Panc1 (cell line): ENCODE measurements around the gene LGR4. TPM values are rescaled to one million over a fixed set of nuclear protein-coding genes. Genes with fewer than 3 reads are reported as not detected.

ENCODE experiments used
- ATAC-seq: fragments of 200-7000 bp; cut with Tn5 transposase; 2 replicates; pipeline ENCODE4 v1.9.1; 2020; ENCODE audit warnings: mild to moderate bottlenecking, moderate library complexity
- BruUV-seq: library from RNA; stranded (reverse); fragments of 400-500 nt; replicated peaks from 2 replicates; lab custom pipeline; 2021; lab: Mats Ljungman, UMichigan
- CTCF ChIA-PET: fragments of 300-600 bp; sonication (Branson Sonifier 250); formaldehyde crosslinking; loops from one replicate; lab custom pipeline; 2022; ENCODE audit warnings: antibody characterized with exemption; lab: Charles Lee
- POLR2A ChIA-PET: fragments of 300-600 bp; sonication (Branson Sonifier 250); formaldehyde crosslinking; loops from one replicate; lab custom pipeline; 2022; ENCODE audit warnings: antibody characterized with exemption; lab: Charles Lee
- DNase-seq: peaks from one replicate; pipeline ENCODE4 v3.0.0-alpha.2; 2010; ENCODE audit warnings: low read depth, low spot score
- H3K27ac ChIP-seq: 2 replicates; pipeline ENCODE4 v1.5.1; 2011; ENCODE audit warnings: mild to moderate bottlenecking, low read length, inconsistent platforms
- H3K27me3 ChIP-seq: fragments of 200-500 bp; sonication (Bioruptor generic); 2 replicates; pipeline ENCODE4 v1.6.0; 2014; ENCODE audit warnings: low read length, inconsistent platforms; ENCODE audit not compliant: control insufficient read depth, insufficient read depth
- H3K36me3 ChIP-seq: fragments of 200-500 bp; sonication (Bioruptor generic); 2 replicates; pipeline ENCODE4 v1.5.1; 2014; ENCODE audit warnings: inconsistent platforms, mild to moderate bottlenecking, low read length, moderate library complexity; ENCODE audit not compliant: control insufficient read depth, insufficient read depth
- H3K4me1 ChIP-seq: 2 replicates; pipeline ENCODE4 v1.5.1; 2011; ENCODE audit warnings: inconsistent platforms, mild to moderate bottlenecking, low read length, moderate library complexity; ENCODE audit not compliant: control insufficient read depth, insufficient read depth
- H3K4me3 ChIP-seq, 2 experiments: 2 replicates each; pipeline ENCODE4 v1.5.1; 2011 to 2012; ENCODE audit warnings: low read depth in 2 of 2, low read length in 2 of 2, mild to moderate bottlenecking in 2 of 2, inconsistent platforms in 1 of 2, moderate library complexity in 1 of 2
- H3K9me3 ChIP-seq: fragments of 200-500 bp; sonication (Bioruptor generic); 2 replicates; pipeline ENCODE4 v1.5.1; 2014; ENCODE audit warnings: low read depth, mild to moderate bottlenecking, inconsistent platforms, low read length, moderate library complexity; ENCODE audit not compliant: control insufficient read depth, insufficient read depth
- POLR2AphosphoS5 ChIP-seq: IDR thresholded peaks from 2 replicates; pipeline ENCODE4 v1.6.1; 2012; ENCODE audit warnings: mild to moderate bottlenecking, low read depth, low read length, moderate library complexity
- SIN3A ChIP-seq: IDR thresholded peaks from 2 replicates; pipeline ENCODE4 v1.6.1; 2012; ENCODE audit warnings: low read depth, mild to moderate bottlenecking, low read length, moderate library complexity, borderline replicate concordance; ENCODE audit not compliant: insufficient read depth
- TCF7L2 ChIP-seq: IDR thresholded peaks from 2 replicates; pipeline ENCODE4 v1.6.1; 2011; ENCODE audit warnings: mild to moderate bottlenecking, low read depth, low read length, inconsistent platforms
- in situ Hi-C: cut with HindIII; loops from 2 replicates; pipeline ENCODE4 v1.10.0; 2016; ENCODE audit warnings: low sequenced_read_pairs, low pct_unique_long_range_greater_than_20kb
- intact Hi-C: fragments of 100-400 bp; cut with micrococcal nuclease; formaldehyde crosslinking; loops from one replicate; pipeline ENCODE4 v1.10.0; 2022; ENCODE audit not compliant: unreplicated experiment
- total RNA-seq: library from RNA; stranded (reverse); gene quantifications from one replicate; pipeline ENCODE4 v1.2.1, GENCODE V29; 2021; ENCODE audit not compliant: unreplicated experiment
- TF ChIP-seq, protein P1 (sequence below): fragments of 450-650 bp; IDR thresholded peaks from 2 replicates; pipeline ENCODE4 v1.5.1; 2017; ENCODE audit warnings: mild to moderate bottlenecking
- TF ChIP-seq, protein P2 (sequence below), 2 experiments: IDR thresholded peaks; 2 replicates each; pipeline ENCODE4 v1.6.1; 2011 to 2012; ENCODE audit warnings: low read depth in 2 of 2, control low read depth in 1 of 2, low read length in 1 of 2, mild to moderate bottlenecking in 1 of 2, moderate library complexity in 1 of 2; ENCODE audit not compliant: insufficient read depth in 1 of 2

Gene LGR4
- total RNA-seq, 1 experiment from 2014 or later, result 61.8 TPM

GRCh38 chr11:27412192-27412691 lies 60.3 kb downstream of the LGR4 start:
- Histone ChIP-seq H3K9me3 (no peaks in the 10 kb centered on the region), H3K27ac (peak overlapping the region; percentile 41; the same call in 1 of the 2 replicates), H3K4me3 (no peak overlapping the region), H3K4me1 (peaks cover 32% of the 10 kb centered on the region), H3K36me3 (no peaks in the 10 kb centered on the region), H3K27me3 (no peaks in the 10 kb centered on the region)
- ATAC-seq (no peak), DNase-seq (no peak)
- CTCF ChIA-PET, result no interaction called here
- POLR2A ChIA-PET, result interaction anchor here (0.6 kb wide), 1 partner anchor 1889 kb away, joined by 4 read pairs; no protein-coding TSS in a partner anchor
- in situ Hi-C loops, result no loop called here
- no peak for TF ChIP-seq TCF7L2
- no peak for TF ChIP-seq POLR2AphosphoS5
- TF ChIP-seq, protein P1, sequence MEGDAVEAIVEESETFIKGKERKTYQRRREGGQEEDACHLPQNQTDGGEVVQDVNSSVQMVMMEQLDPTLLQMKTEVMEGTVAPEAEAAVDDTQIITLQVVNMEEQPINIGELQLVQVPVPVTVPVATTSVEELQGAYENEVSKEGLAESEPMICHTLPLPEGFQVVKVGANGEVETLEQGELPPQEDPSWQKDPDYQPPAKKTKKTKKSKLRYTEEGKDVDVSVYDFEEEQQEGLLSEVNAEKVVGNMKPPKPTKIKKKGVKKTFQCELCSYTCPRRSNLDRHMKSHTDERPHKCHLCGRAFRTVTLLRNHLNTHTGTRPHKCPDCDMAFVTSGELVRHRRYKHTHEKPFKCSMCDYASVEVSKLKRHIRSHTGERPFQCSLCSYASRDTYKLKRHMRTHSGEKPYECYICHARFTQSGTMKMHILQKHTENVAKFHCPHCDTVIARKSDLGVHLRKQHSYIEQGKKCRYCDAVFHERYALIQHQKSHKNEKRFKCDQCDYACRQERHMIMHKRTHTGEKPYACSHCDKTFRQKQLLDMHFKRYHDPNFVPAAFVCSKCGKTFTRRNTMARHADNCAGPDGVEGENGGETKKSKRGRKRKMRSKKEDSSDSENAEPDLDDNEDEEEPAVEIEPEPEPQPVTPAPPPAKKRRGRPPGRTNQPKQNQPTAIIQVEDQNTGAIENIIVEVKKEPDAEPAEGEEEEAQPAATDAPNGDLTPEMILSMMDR, result no peak
- TF ChIP-seq, protein P2, sequence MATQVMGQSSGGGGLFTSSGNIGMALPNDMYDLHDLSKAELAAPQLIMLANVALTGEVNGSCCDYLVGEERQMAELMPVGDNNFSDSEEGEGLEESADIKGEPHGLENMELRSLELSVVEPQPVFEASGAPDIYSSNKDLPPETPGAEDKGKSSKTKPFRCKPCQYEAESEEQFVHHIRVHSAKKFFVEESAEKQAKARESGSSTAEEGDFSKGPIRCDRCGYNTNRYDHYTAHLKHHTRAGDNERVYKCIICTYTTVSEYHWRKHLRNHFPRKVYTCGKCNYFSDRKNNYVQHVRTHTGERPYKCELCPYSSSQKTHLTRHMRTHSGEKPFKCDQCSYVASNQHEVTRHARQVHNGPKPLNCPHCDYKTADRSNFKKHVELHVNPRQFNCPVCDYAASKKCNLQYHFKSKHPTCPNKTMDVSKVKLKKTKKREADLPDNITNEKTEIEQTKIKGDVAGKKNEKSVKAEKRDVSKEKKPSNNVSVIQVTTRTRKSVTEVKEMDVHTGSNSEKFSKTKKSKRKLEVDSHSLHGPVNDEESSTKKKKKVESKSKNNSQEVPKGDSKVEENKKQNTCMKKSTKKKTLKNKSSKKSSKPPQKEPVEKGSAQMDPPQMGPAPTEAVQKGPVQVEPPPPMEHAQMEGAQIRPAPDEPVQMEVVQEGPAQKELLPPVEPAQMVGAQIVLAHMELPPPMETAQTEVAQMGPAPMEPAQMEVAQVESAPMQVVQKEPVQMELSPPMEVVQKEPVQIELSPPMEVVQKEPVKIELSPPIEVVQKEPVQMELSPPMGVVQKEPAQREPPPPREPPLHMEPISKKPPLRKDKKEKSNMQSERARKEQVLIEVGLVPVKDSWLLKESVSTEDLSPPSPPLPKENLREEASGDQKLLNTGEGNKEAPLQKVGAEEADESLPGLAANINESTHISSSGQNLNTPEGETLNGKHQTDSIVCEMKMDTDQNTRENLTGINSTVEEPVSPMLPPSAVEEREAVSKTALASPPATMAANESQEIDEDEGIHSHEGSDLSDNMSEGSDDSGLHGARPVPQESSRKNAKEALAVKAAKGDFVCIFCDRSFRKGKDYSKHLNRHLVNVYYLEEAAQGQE (IDR thresholded peaks at IDR 0.05; ENCODE audit: insufficient read depth in 1 of 2, low read depth in 2 of 2, low read length in 1 of 2), result no peak
- no peak for TF ChIP-seq SIN3A
- no TSS peak for BruUV-seq
- intact Hi-C loops, result no loop called here

- DNase-seq (no peak), ATAC-seq (no peak)
- Histone ChIP-seq H3K27me3 (no peaks in the 10 kb centered on the region), H3K36me3 (no peaks in the 10 kb centered on the region), H3K4me3 (no peak overlapping the region), H3K9me3 (no peaks in the 10 kb centered on the region), H3K27ac (no peak overlapping the region), H3K4me1 (peaks cover 22% of the 10 kb centered on the region)
- BruUV-seq, result no TSS peak
- CTCF ChIA-PET, result interaction anchor here (0.6 to 0.7 kb wide), 2 partner anchors 66 to 130 kb away, joined by 6 to 13 read pairs; no protein-coding TSS in a partner anchor
- in situ Hi-C loops, result no loop called here
- TF ChIP-seq, protein P1, result no peak
- TF ChIP-seq, protein P2 (IDR thresholded peaks at IDR 0.05; ENCODE audit: insufficient read depth in 1 of 2, low read depth in 2 of 2, low read length in 1 of 2), result no peak
- TF ChIP-seq SIN3A, result no peak
- TF ChIP-seq POLR2AphosphoS5, result no peak
- TF ChIP-seq TCF7L2, result no peak
- POLR2A ChIA-PET, result no interaction called here
- intact Hi-C loops, result no loop called here
Observed at GRCh38 chr11:27411328-27411727, 61.3 kb downstream of the LGR4 start.
